Upper lobe of left lung (tissue), 6 donors: ENCODE data around the gene LASP1. TPM values are rescaled to one million over a fixed set of nuclear protein-coding genes. Genes with fewer than 3 reads are reported as not detected.

Experiments
- ATAC-seq, 2 donors: fragments of 200-7000 bp; cut with Tn5 transposase; one replicate each; pipeline ENCODE4 v1.9.1; 2022; ENCODE audit warnings: mild to moderate bottlenecking in 2 of 2, moderate library complexity in 2 of 2; ENCODE audit not compliant: low FRiP score in 2 of 2
- DNase-seq, 2 donors: peaks; one replicate each; pipeline ENCODE4 v3.0.0-alpha.2; 2019 to 2020
- H3K27ac ChIP-seq, 4 donors: fragments of 200-600 bp; sonication (generic); one replicate each; pipeline ENCODE4 v1.5.1; 2016 to 2019
- H3K27me3 ChIP-seq, 4 donors: fragments of 200-600 bp; sonication (generic); one replicate each; pipeline ENCODE4 v1.5.1; 2017 to 2019
- H3K36me3 ChIP-seq, 4 donors: fragments of 200-600 bp; sonication (generic); one replicate each; pipeline ENCODE4 v1.5.1; 2016 to 2019
- H3K4me1 ChIP-seq, 4 donors: fragments of 200-600 bp; sonication (generic); one replicate each; pipeline ENCODE4 v1.5.1; 2018 to 2019
- H3K4me3 ChIP-seq, 4 donors: fragments of 200-600 bp; sonication (generic); one replicate each; pipeline ENCODE4 v1.5.1; 2017 to 2019; ENCODE audit warnings: mild to moderate bottlenecking in 2 of 4, moderate library complexity in 1 of 4
- H3K9me3 ChIP-seq, 4 donors: fragments of 200-600 bp; sonication (generic); one replicate each; pipeline ENCODE4 v1.5.1; 2018 to 2019
- EP300 ChIP-seq, 4 donors: sonication (generic); formaldehyde crosslinking; IDR thresholded peaks; one replicate each; pipeline ENCODE4 v1.5.1; 2017; ENCODE audit warnings: antibody characterized with exemption in 4 of 4, control low read depth in 2 of 4
- POLR2A ChIP-seq, 4 donors: fragments of 450-650 bp; IDR thresholded peaks; one replicate each; pipeline ENCODE4 v1.5.1; 2016 to 2017; ENCODE audit warnings: antibody characterized with exemption in 4 of 4, mild to moderate bottlenecking in 2 of 4
- POLR2AphosphoS5 ChIP-seq, 2 donors: sonication (generic); formaldehyde crosslinking; IDR thresholded peaks; one replicate each; pipeline ENCODE4 v1.5.1; 2017; ENCODE audit warnings: antibody characterized with exemption in 2 of 2
- WGBS, 2 donors: methylation state at CpG; one replicate each; pipeline ENCODE4 v1.1.5; 2017 to 2018; 5-methylcytosine and 5-hydroxymethylcytosine counted together
- total RNA-seq, 6 donors: library from RNA; depleted of rRNA in 4 of 6; stranded (reverse); fragments of >200 nt in 4 of 6; gene quantifications; one replicate each; pipeline versions ENCODE4 v1.1.0 to v1.2.1, GENCODE V29; 2016 to 2021
- TF ChIP-seq, protein P1 (sequence below), 6 experiments: fragments of 450-650 bp in 4 of 6; fragments of 200-600 bp in 2 of 6; sonication (generic) in 2 of 6; IDR thresholded peaks; one replicate each; pipeline ENCODE4 v1.5.1; 2016 to 2019; ENCODE audit warnings: antibody characterized with exemption in 6 of 6
- donor health status: DM: no; HTN: no; CAD: no; lungs with moderate emphysema.
- donor health status: DM: no; HTN: yes; CAD: no; lungs with severe emphysema.

Gene LASP1
- total RNA-seq, 6 donors from 2014 or later: 97.9 to 168 (median 149) TPM

DNA sequence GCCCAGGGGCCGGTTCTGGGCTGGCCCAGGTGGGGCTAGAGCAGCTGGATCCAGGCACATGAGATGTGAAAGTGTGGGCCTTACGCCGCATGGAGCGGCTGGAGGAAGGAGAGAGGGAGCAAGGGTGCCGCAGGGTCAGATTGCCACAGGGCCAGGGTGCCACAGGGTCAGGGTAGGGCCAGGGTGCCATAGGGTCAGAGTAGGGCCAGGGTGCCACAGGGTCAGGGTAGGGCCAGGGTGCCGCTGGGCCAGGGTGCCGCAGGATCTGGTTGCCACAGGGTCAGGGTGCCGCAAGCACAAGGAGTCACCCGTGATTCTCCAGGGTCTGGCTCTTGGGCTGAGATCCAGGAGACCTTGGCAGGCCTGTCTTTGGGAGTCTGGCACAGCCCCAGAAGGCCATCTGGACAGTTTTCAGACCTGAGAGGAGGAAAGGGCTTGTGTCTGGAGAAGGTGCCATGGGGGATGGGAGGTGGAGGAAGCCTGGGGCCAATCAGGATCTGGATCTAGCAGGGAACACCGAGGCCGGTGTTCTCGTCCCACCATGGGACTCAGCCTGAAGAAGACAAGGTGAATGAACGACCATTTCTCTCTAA lies 42.5 kb downstream of the LASP1 start:
- no peaks in the 10 kb centered on the region for H3K27me3 ChIP-seq
- H3K36me3 ChIP-seq: peaks cover 22 to 69% (median 46%) of the 10 kb centered on the region in 4 donors
- whole genome bisulfite sequencing, 2 donors: 82 to 84% methylated on average over 11 to 13 of the region's 13 CpGs
- TF ChIP-seq, protein P1, sequence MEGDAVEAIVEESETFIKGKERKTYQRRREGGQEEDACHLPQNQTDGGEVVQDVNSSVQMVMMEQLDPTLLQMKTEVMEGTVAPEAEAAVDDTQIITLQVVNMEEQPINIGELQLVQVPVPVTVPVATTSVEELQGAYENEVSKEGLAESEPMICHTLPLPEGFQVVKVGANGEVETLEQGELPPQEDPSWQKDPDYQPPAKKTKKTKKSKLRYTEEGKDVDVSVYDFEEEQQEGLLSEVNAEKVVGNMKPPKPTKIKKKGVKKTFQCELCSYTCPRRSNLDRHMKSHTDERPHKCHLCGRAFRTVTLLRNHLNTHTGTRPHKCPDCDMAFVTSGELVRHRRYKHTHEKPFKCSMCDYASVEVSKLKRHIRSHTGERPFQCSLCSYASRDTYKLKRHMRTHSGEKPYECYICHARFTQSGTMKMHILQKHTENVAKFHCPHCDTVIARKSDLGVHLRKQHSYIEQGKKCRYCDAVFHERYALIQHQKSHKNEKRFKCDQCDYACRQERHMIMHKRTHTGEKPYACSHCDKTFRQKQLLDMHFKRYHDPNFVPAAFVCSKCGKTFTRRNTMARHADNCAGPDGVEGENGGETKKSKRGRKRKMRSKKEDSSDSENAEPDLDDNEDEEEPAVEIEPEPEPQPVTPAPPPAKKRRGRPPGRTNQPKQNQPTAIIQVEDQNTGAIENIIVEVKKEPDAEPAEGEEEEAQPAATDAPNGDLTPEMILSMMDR (IDR thresholded peaks at IDR 0.05): no peak
- no peak for TF ChIP-seq POLR2A (IDR thresholded peaks at IDR 0.05)
- TF ChIP-seq POLR2AphosphoS5 (IDR thresholded peaks at IDR 0.05): no peak
- no peak for TF ChIP-seq EP300 (IDR thresholded peaks at IDR 0.05)
- peak in 1 of 2 donors; percentile 52 for ATAC-seq
- H3K9me3 ChIP-seq: no peaks in the 10 kb centered on the region
- DNase-seq: peak; percentile 20 to 60
- peaks cover 36 to 69% (median 59%) of the 10 kb centered on the region in 4 donors for H3K4me1 ChIP-seq
- H3K4me3 ChIP-seq: no peak overlapping the region
- peak overlapping the region; percentile 32 to 75 (median 56) for H3K27ac ChIP-seq

DNA sequence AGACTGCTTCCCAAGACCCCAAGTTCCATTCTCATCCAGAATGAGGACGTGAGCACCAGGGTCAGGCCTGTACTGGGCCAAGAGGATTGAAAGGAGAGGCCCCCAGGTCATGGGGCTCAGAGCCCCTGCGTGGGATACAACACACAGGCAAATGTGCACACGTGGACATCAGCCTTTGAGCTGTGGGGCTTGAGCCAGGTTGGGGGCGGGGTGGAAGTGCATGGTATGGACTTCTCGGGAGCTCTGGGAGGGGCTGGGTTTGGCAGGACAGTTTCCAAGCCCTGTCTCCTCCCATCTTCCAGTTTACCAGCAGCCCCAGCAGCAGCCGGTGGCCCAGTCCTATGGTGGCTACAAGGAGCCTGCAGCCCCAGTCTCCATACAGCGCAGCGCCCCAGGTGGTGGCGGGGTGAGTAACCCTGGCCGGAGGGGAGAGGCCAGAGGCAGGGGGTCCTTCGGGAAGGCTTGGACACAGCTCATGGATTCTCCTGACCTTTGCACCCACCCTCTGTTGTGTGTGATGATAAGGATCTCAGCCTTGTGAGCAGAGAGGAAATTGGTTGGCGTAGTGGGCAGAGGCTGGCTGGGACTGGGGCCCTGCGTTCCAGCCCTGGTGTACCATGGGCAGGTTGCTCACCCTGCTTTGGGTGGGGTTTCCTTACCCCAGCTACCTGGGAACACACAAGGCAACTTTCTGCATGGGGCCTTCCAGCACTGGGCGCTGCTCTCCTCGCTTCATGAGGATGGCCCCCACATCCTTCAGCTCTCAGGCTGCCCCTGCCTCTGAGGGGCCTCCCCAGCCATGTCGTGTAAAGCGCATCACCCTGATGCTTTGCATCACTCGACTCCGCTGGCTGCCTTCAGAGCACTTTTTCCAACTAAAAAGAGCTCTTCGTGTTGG lies 45.1 kb downstream of the LASP1 start:
- Histone ChIP-seq H3K36me3 (peaks cover 31 to 91% (median 69%) of the 10 kb centered on the region in 4 donors), H3K9me3 (no peaks in the 10 kb centered on the region), H3K4me3 (no peak overlapping the region), H3K4me1 (peaks cover 19 to 44% (median 38%) of the 10 kb centered on the region in 4 donors), H3K27me3 (no peaks in the 10 kb centered on the region), H3K27ac (peak overlapping the region in 2 of 4 donors; percentile 32 to 54)
- DNase-seq (no peak), ATAC-seq (no peak)
- 78 to 85% methylated on average over 9 to 20 of the region's 20 CpGs for WGBS, 2 donors
- TF ChIP-seq EP300 (IDR thresholded peaks at IDR 0.05): no peak
- TF ChIP-seq, protein P1 (IDR thresholded peaks at IDR 0.05): no peak
- no peak for TF ChIP-seq POLR2A (IDR thresholded peaks at IDR 0.05)
- no peak for TF ChIP-seq POLR2AphosphoS5 (IDR thresholded peaks at IDR 0.05)

- TF ChIP-seq EP300 (IDR thresholded peaks at IDR 0.05) (no peak), POLR2AphosphoS5 (IDR thresholded peaks at IDR 0.05) (no peak), POLR2A (IDR thresholded peaks at IDR 0.05) (no peak)
- TF ChIP-seq, protein P1 (IDR thresholded peaks at IDR 0.05): no peak
- WGBS, 2 donors: 78 to 90% methylated on average over 4 to 7 of the region's 7 CpGs
- ATAC-seq: no peak
- Histone ChIP-seq H3K4me1 (peaks cover 24 to 50% (median 37%) of the 10 kb centered on the region in 4 donors), H3K27me3 (no peaks in the 10 kb centered on the region), H3K9me3 (no peaks in the 10 kb centered on the region), H3K36me3 (peaks cover 31 to 90% (median 72%) of the 10 kb centered on the region in 4 donors), H3K27ac (peak overlapping the region in 2 of 4 donors; percentile 32 to 54), H3K4me3 (no peak overlapping the region)
- no peak for DNase-seq
These were observed 45.8 kb downstream of the LASP1 start for GRCh38 chr17:38915639-38915995.

DNA sequence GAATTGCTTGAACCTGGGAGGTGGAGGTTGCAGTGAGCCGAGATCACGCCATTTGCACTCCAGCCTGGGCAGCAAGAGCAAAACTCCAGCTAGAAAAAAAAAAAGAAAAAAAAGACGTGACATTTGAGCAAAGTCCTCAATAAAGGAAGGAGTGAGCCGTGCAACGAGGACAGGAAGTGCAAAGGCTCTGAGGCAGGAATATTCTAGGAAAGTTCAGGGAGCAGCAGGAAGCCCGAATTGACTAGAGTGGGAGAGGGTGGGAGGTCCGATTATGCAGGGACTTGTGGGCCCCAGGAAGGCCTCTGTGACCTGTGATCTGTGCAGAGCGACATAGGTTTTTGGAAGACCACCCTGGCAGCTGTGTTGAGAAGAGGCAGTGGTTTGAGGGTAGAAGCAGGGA lies 46.9 kb downstream of the LASP1 start:
- Histone ChIP-seq H3K27me3 (no peaks in the 10 kb centered on the region), H3K27ac (no peak overlapping the region), H3K9me3 (no peaks in the 10 kb centered on the region), H3K36me3 (peaks cover 31 to 87% (median 67%) of the 10 kb centered on the region in 4 donors), H3K4me3 (no peak overlapping the region), H3K4me1 (peaks cover 16 to 45% (median 29%) of the 10 kb centered on the region in 4 donors)
- TF ChIP-seq EP300 (IDR thresholded peaks at IDR 0.05) (no peak), POLR2A (IDR thresholded peaks at IDR 0.05) (no peak), POLR2AphosphoS5 (IDR thresholded peaks at IDR 0.05) (no peak)
- TF ChIP-seq, protein P1 (IDR thresholded peaks at IDR 0.05): no peak
- WGBS, 2 donors: 77 to 79% methylated on average over 8 of the region's 8 CpGs
- ATAC-seq: no peak
- DNase-seq: no peak
